SK-N-SH (cell line): ENCODE measurements around the gene PPP1R17.

Experiments
- CHD2 ChIP-seq: fragments of 150-350 bp; IDR thresholded peaks from 2 replicates; pipeline ENCODE4 v1.6.1; 2018; ENCODE audit warnings: low read length; ENCODE audit not compliant: partially characterized antibody
- EP300 ChIP-seq, 2 experiments: IDR thresholded peaks; 2 replicates each; pipeline versions ENCODE4 v1.4.0 to v1.6.1; 2012; ENCODE audit warnings: borderline replicate concordance in 1 of 2, low read depth in 1 of 2, low read length in 1 of 2
- EZH2phosphoT487 ChIP-seq: fragments of 200-600 bp; sonication (generic); IDR thresholded peaks from 2 replicates; pipeline ENCODE4 v1.6.1; 2017; ENCODE audit warnings: low read depth, mixed run types, mild to moderate bottlenecking, antibody characterized with exemption, moderate library complexity, borderline replicate concordance
- GABPA ChIP-seq: IDR thresholded peaks from 2 replicates; pipeline ENCODE4 v1.4.0; 2012; ENCODE audit warnings: low read depth, mild to moderate bottlenecking
- JUND ChIP-seq: IDR thresholded peaks from 2 replicates; pipeline ENCODE4 v1.4.0; 2012
- RCOR1 ChIP-seq: fragments of 150-350 bp; IDR thresholded peaks from 2 replicates; pipeline ENCODE4 v1.6.1; 2017; ENCODE audit warnings: antibody characterized with exemption, low read length
- RFX5 ChIP-seq: IDR thresholded peaks from 2 replicates; pipeline ENCODE4 v1.6.1; 2012; ENCODE audit warnings: mild to moderate bottlenecking, improper control_type of control experiment, low read length
- SIN3A ChIP-seq: IDR thresholded peaks from 2 replicates; pipeline ENCODE4 v1.6.1; 2012; ENCODE audit warnings: low read depth, mild to moderate bottlenecking, low read length, moderate library complexity, borderline replicate concordance
- TAF1 ChIP-seq: IDR thresholded peaks from 2 replicates; pipeline ENCODE4 v1.6.1; 2012; ENCODE audit warnings: low read depth, mild to moderate bottlenecking, low read length, moderate library complexity, borderline replicate concordance
- TCF12 ChIP-seq: IDR thresholded peaks from 2 replicates; pipeline ENCODE4 v1.4.0; 2012
- TF ChIP-seq, protein P1 (sequence below): fragments of 200-600 bp; sonication (generic); IDR thresholded peaks from 2 replicates; pipeline ENCODE4 v1.6.1; 2017; ENCODE audit warnings: antibody characterized with exemption, mild to moderate bottlenecking, moderate library complexity
- TF ChIP-seq, protein P2 (sequence below): IDR thresholded peaks from 2 replicates; pipeline ENCODE4 v1.4.0; 2012; ENCODE audit warnings: low read depth
- TF ChIP-seq, protein P3 (sequence below): IDR thresholded peaks from 2 replicates; pipeline ENCODE4 v1.6.1; 2012; ENCODE audit warnings: mild to moderate bottlenecking, low read depth, low read length, moderate library complexity
- TF ChIP-seq, protein P4 (sequence below): IDR thresholded peaks from 2 replicates; pipeline ENCODE4 v1.4.0; 2012; ENCODE audit warnings: low read depth, borderline replicate concordance

DNA sequence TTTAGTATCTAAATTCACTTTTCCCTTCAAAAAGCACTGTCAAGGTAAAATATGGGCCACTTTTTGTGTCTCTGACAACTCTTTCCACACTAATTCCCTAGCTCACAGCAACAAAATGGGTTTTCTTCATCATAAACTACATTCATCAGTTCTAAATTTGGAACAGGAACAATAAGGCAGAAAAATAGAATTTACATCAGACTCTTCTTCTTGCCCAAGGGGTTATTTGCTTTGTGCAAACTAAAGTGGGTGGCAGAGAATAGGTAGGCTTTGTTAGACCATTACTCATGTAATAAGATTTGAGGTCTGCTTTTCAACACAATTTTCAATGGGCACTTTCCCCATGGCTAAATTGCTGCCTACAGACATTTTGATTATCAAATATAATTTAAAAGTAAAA lies 17.6 kb upstream of the PPP1R17 start:
- TF ChIP-seq RFX5 (no peak), JUND (no peak), EZH2phosphoT487 (no peak), CHD2 (no peak), TCF12 (no peak), SIN3A (no peak), RCOR1 (no peak), EP300 (IDR thresholded peaks at IDR 0.05; ENCODE audit: borderline replicate concordance in 1 of 2, low read depth in 1 of 2, low read length in 1 of 2) (no peak), GABPA (no peak), TAF1 (no peak)
- TF ChIP-seq, protein P1, sequence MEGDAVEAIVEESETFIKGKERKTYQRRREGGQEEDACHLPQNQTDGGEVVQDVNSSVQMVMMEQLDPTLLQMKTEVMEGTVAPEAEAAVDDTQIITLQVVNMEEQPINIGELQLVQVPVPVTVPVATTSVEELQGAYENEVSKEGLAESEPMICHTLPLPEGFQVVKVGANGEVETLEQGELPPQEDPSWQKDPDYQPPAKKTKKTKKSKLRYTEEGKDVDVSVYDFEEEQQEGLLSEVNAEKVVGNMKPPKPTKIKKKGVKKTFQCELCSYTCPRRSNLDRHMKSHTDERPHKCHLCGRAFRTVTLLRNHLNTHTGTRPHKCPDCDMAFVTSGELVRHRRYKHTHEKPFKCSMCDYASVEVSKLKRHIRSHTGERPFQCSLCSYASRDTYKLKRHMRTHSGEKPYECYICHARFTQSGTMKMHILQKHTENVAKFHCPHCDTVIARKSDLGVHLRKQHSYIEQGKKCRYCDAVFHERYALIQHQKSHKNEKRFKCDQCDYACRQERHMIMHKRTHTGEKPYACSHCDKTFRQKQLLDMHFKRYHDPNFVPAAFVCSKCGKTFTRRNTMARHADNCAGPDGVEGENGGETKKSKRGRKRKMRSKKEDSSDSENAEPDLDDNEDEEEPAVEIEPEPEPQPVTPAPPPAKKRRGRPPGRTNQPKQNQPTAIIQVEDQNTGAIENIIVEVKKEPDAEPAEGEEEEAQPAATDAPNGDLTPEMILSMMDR: no peak
- TF ChIP-seq, protein P2, sequence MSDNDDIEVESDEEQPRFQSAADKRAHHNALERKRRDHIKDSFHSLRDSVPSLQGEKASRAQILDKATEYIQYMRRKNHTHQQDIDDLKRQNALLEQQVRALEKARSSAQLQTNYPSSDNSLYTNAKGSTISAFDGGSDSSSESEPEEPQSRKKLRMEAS: no peak
- TF ChIP-seq, protein P3, sequence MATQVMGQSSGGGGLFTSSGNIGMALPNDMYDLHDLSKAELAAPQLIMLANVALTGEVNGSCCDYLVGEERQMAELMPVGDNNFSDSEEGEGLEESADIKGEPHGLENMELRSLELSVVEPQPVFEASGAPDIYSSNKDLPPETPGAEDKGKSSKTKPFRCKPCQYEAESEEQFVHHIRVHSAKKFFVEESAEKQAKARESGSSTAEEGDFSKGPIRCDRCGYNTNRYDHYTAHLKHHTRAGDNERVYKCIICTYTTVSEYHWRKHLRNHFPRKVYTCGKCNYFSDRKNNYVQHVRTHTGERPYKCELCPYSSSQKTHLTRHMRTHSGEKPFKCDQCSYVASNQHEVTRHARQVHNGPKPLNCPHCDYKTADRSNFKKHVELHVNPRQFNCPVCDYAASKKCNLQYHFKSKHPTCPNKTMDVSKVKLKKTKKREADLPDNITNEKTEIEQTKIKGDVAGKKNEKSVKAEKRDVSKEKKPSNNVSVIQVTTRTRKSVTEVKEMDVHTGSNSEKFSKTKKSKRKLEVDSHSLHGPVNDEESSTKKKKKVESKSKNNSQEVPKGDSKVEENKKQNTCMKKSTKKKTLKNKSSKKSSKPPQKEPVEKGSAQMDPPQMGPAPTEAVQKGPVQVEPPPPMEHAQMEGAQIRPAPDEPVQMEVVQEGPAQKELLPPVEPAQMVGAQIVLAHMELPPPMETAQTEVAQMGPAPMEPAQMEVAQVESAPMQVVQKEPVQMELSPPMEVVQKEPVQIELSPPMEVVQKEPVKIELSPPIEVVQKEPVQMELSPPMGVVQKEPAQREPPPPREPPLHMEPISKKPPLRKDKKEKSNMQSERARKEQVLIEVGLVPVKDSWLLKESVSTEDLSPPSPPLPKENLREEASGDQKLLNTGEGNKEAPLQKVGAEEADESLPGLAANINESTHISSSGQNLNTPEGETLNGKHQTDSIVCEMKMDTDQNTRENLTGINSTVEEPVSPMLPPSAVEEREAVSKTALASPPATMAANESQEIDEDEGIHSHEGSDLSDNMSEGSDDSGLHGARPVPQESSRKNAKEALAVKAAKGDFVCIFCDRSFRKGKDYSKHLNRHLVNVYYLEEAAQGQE: no peak
- TF ChIP-seq, protein P4, sequence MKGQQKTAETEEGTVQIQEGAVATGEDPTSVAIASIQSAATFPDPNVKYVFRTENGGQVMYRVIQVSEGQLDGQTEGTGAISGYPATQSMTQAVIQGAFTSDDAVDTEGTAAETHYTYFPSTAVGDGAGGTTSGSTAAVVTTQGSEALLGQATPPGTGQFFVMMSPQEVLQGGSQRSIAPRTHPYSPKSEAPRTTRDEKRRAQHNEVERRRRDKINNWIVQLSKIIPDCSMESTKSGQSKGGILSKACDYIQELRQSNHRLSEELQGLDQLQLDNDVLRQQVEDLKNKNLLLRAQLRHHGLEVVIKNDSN: no peak
